ENCODE results near the gene SMAD3.

GRCh38 chr15:67064607-67065530, 533 bp upstream of the SMAD3 start:
- TF ChIP-seq EZH2 (IDR thresholded peaks at IDR 0.05; ENCODE audit: low read depth) (no peak), CTCF (conservative IDR thresholded peaks at IDR 0.05) (no peak)

Measured in PC-9 (cell line).